GM21390 (cell line): Measurements from ENCODE around the gene LNX1.

Experiments used
- ATAC-seq: cut with Tn5 transposase; IDR thresholded peaks from one replicate; pipeline ENCODE4 v1.9.1; 2021; ENCODE audit not compliant: unreplicated experiment

The LNX1 gene

GRCh38 chr4:53541577-53542206 lies 49.6 kb downstream of the LNX1 start:
- no peak for ATAC-seq

GRCh38 chr4:53538756-53539155 lies 52.5 kb downstream of the LNX1 start:
- no peak for ATAC-seq

GRCh38 chr4:53537606-53538005 lies 53.7 kb downstream of the LNX1 start:
- no peak for ATAC-seq

GRCh38 chr4:53536328-53536727 lies 55.0 kb downstream of the LNX1 start:
- ATAC-seq = no peak

GRCh38 chr4:53535567-53535966 lies 55.7 kb downstream of the LNX1 start:
- ATAC-seq = no peak

GRCh38 chr4:53534684-53535083 lies 56.6 kb downstream of the LNX1 start:
- ATAC-seq = no peak

GRCh38 chr4:53532521-53532920 lies 58.8 kb downstream of the LNX1 start:
- ATAC-seq = no peak

- no peak for ATAC-seq
These were observed 59.6 kb downstream of the LNX1 start for GRCh38 chr4:53531585-53532224.

- ATAC-seq = no peak
These were observed 62.3 kb downstream of the LNX1 start for GRCh38 chr4:53529025-53529424.

GRCh38 chr4:53527930-53528329 lies 63.4 kb downstream of the LNX1 start:
- no peak for ATAC-seq

- no peak for ATAC-seq
These were observed 64.0 kb downstream of the LNX1 start for GRCh38 chr4:53527326-53527725.

- ATAC-seq = no peak
These were observed 69.0 kb downstream of the LNX1 start for GRCh38 chr4:53522334-53522733.

- ATAC-seq = no peak
These were observed 71.2 kb downstream of the LNX1 start for GRCh38 chr4:53520116-53520515.

- ATAC-seq = no peak
These were observed 72.5 kb downstream of the LNX1 start for GRCh38 chr4:53518807-53519206.

- no peak for ATAC-seq
These were observed 76.2 kb downstream of the LNX1 start for GRCh38 chr4:53515076-53515475.

- no peak for ATAC-seq
These were observed 76.8 kb downstream of the LNX1 start for GRCh38 chr4:53514509-53514908.

GRCh38 chr4:53512608-53513007 lies 78.7 kb downstream of the LNX1 start:
- no peak for ATAC-seq

GRCh38 chr4:53511014-53511413 lies 80.3 kb downstream of the LNX1 start:
- ATAC-seq = no peak

GRCh38 chr4:53510321-53510720 lies 81.0 kb downstream of the LNX1 start:
- no peak for ATAC-seq

- ATAC-seq = no peak
These were observed 82.8 kb downstream of the LNX1 start for GRCh38 chr4:53508446-53508845.

GRCh38 chr4:53507671-53508286 lies 83.5 kb downstream of the LNX1 start:
- ATAC-seq = no peak

GRCh38 chr4:53507058-53507457 lies 84.2 kb downstream of the LNX1 start:
- no peak for ATAC-seq

- ATAC-seq = no peak
These were observed 85.3 kb downstream of the LNX1 start for GRCh38 chr4:53505947-53506346.
